ENCODE results near the gene RBP3. TPM values are rescaled to one million over a fixed set of nuclear protein-coding genes. Genes with fewer than 3 reads are reported as not detected.

RBP3 gene
- total and polyA plus RNA-seq, 4 donors = not detected

GRCh38 chr10:47349941-47350371 is 1.8 kb downstream of the RBP3 start:
- H3K4me3 ChIP-seq (ENCODE audit: low read depth in 1 of 3, low read length in 3 of 3) = no peak overlapping the region
- WGBS = 97% methylated on average over 31 of the region's 31 CpGs
- TF ChIP-seq, protein P1, sequence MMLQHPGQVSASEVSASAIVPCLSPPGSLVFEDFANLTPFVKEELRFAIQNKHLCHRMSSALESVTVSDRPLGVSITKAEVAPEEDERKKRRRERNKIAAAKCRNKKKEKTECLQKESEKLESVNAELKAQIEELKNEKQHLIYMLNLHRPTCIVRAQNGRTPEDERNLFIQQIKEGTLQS (IDR thresholded peaks at IDR 0.05) = no peak
- TF ChIP-seq GABPA (IDR thresholded peaks at IDR 0.05 in 1 of 2, conservative IDR thresholded peaks at IDR 0.05 in 1 of 2) (no peak), HNF4G (IDR thresholded peaks at IDR 0.05) (no peak), SP1 (IDR thresholded peaks at IDR 0.05) (no peak), HNF4A (conservative IDR thresholded peaks at IDR 0.05) (no peak), EGR1 (IDR thresholded peaks at IDR 0.05; ENCODE audit: low read depth in 2 of 2) (no peak), TAF1 (conservative IDR thresholded peaks at IDR 0.05) (no peak), RXRA (IDR thresholded peaks at IDR 0.05) (no peak), RAD21 (IDR thresholded peaks at IDR 0.05) (no peak), JUND (IDR thresholded peaks at IDR 0.05) (no peak), YY1 (IDR thresholded peaks at IDR 0.05) (no peak), FOXA1 (IDR thresholded peaks at IDR 0.05) (no peak), MAX (IDR thresholded peaks at IDR 0.05) (no peak), NR2F2 (IDR thresholded peaks at IDR 0.05) (no peak), FOXA2 (IDR thresholded peaks at IDR 0.05) (no peak)
- TF ChIP-seq, protein P2, sequence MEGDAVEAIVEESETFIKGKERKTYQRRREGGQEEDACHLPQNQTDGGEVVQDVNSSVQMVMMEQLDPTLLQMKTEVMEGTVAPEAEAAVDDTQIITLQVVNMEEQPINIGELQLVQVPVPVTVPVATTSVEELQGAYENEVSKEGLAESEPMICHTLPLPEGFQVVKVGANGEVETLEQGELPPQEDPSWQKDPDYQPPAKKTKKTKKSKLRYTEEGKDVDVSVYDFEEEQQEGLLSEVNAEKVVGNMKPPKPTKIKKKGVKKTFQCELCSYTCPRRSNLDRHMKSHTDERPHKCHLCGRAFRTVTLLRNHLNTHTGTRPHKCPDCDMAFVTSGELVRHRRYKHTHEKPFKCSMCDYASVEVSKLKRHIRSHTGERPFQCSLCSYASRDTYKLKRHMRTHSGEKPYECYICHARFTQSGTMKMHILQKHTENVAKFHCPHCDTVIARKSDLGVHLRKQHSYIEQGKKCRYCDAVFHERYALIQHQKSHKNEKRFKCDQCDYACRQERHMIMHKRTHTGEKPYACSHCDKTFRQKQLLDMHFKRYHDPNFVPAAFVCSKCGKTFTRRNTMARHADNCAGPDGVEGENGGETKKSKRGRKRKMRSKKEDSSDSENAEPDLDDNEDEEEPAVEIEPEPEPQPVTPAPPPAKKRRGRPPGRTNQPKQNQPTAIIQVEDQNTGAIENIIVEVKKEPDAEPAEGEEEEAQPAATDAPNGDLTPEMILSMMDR (IDR thresholded peaks at IDR 0.05; ENCODE audit: low read depth, low read length, missing input control) = no peak
- no peak overlapping the region for H3K9ac ChIP-seq (ENCODE audit: low read depth in 1 of 2, low read length in 2 of 2)
- no peak overlapping the region for H3K27ac ChIP-seq (ENCODE audit: low read depth in 1 of 2, low read length in 2 of 2)
- H3K4me1 ChIP-seq (ENCODE audit: control insufficient read depth in 4 of 4, insufficient read depth in 4 of 4, low read length in 3 of 4) = no peaks in the 10 kb centered on the region
- DNase-seq (ENCODE audit: low spot score) = no peak
- no peaks in the 10 kb centered on the region for H3K9me3 ChIP-seq (ENCODE audit: control insufficient read depth in 4 of 4, low read length in 3 of 4)
- no peaks in the 10 kb centered on the region for H3K27me3 ChIP-seq (ENCODE audit: control insufficient read depth in 4 of 4, insufficient read depth in 4 of 4, low read length in 3 of 4)
- no peaks in the 10 kb centered on the region for H3K36me3 ChIP-seq (ENCODE audit: control insufficient read depth in 4 of 4, insufficient read depth in 3 of 4, low read depth in 1 of 4, low read length in 3 of 4)

- WGBS = 94% methylated on average over 39 of the region's 39 CpGs
- no peak overlapping the region for H3K9ac ChIP-seq (ENCODE audit: low read depth in 1 of 2, low read length in 2 of 2)
- no peak for TF ChIP-seq ZBTB33 (IDR thresholded peaks at IDR 0.05)
- TF ChIP-seq EGR1 (IDR thresholded peaks at IDR 0.05; ENCODE audit: low read depth in 2 of 2) = no peak
- TF ChIP-seq HNF4A (conservative IDR thresholded peaks at IDR 0.05) = no peak
- TF ChIP-seq SP1 (IDR thresholded peaks at IDR 0.05) = no peak
- TF ChIP-seq NR2F2 (IDR thresholded peaks at IDR 0.05) = no peak
- no peak for TF ChIP-seq REST (IDR thresholded peaks at IDR 0.05)
- TF ChIP-seq TAF1 (conservative IDR thresholded peaks at IDR 0.05) = no peak
- TF ChIP-seq, protein P1 (IDR thresholded peaks at IDR 0.05) = no peak
- TF ChIP-seq JUND (IDR thresholded peaks at IDR 0.05) = no peak
- no peak for TF ChIP-seq MAX (IDR thresholded peaks at IDR 0.05)
- no peak for TF ChIP-seq RXRA (IDR thresholded peaks at IDR 0.05)
- no peak for TF ChIP-seq FOXA2 (IDR thresholded peaks at IDR 0.05)
- TF ChIP-seq YY1 (IDR thresholded peaks at IDR 0.05) = no peak
- TF ChIP-seq HNF4G (IDR thresholded peaks at IDR 0.05) = no peak
- no peak for TF ChIP-seq GABPA (IDR thresholded peaks at IDR 0.05 in 1 of 2, conservative IDR thresholded peaks at IDR 0.05 in 1 of 2)
- no peak for TF ChIP-seq RAD21 (IDR thresholded peaks at IDR 0.05)
- TF ChIP-seq, protein P2 (IDR thresholded peaks at IDR 0.05; ENCODE audit: low read depth, low read length, missing input control) = no peak
- TF ChIP-seq FOXA1 (IDR thresholded peaks at IDR 0.05) = no peak
- H3K4me1 ChIP-seq (ENCODE audit: control insufficient read depth in 4 of 4, insufficient read depth in 4 of 4, low read length in 3 of 4) = no peaks in the 10 kb centered on the region
- no peaks in the 10 kb centered on the region for H3K9me3 ChIP-seq (ENCODE audit: control insufficient read depth in 4 of 4, low read length in 3 of 4)
- no peak overlapping the region for H3K27ac ChIP-seq (ENCODE audit: low read depth in 1 of 2, low read length in 2 of 2)
- no peak overlapping the region for H3K4me3 ChIP-seq (ENCODE audit: low read depth in 1 of 3, low read length in 3 of 3)
- no peaks in the 10 kb centered on the region for H3K27me3 ChIP-seq (ENCODE audit: control insufficient read depth in 4 of 4, insufficient read depth in 4 of 4, low read length in 3 of 4)
- no peak for DNase-seq (ENCODE audit: low spot score)
- no peaks in the 10 kb centered on the region for H3K36me3 ChIP-seq (ENCODE audit: control insufficient read depth in 4 of 4, insufficient read depth in 3 of 4, low read depth in 1 of 4, low read length in 3 of 4)
Measured at GRCh38 chr10:47350671-47351640, 2.8 kb downstream of the RBP3 start.
